Natural killer cell treated with Interleukin-12 subunit alpha and Interleukin-12 subunit beta and Interleukin-15 and Interleukin-18, amount 100 ng/mL, for 72 hours (primary cell): Measurements from ENCODE around the gene RTKN. TPM values are rescaled to one million over a fixed set of nuclear protein-coding genes. Genes with fewer than 3 reads are reported as not detected.
"Not testable (repeated sequence)": the region's sequence is repeated elsewhere in the genome, so short reads cannot be mapped to it uniquely, and the experiment has no call there.

ENCODE experiments used
- ATAC-seq, 2 donors: fragments of 150-1000 bp; cut with Tn5 transposase in 1 of 2; sonication (Bioruptor Pico), chemical (Tn5 transposase) in 1 of 2; 2 replicates each; pipeline ENCODE4 v1.10.0; 2021
- DNase-seq: peaks from one replicate; pipeline ENCODE4 v3.0.0; 2022; ENCODE audit warnings: low spot score
- H3K27ac Mint-ChIP-seq, 2 donors: 1 replicate in 1 of 2; 2 replicates in 1 of 2; pipeline ENCODE4 v1.8.0; 2022; ENCODE audit warnings: mixed read lengths in 2 of 2, mild to moderate bottlenecking in 1 of 2, moderate library complexity in 1 of 2
- H3K27me3 Mint-ChIP-seq, 2 donors: 1 replicate in 1 of 2; 2 replicates in 1 of 2; pipeline ENCODE4 v1.8.0; 2022; ENCODE audit warnings: mixed read lengths in 2 of 2
- H3K36me3 Mint-ChIP-seq: one replicate; pipeline ENCODE4 v1.8.0; 2022; ENCODE audit warnings: mixed read lengths
- H3K4me1 Mint-ChIP-seq, 2 donors: 1 replicate in 1 of 2; 2 replicates in 1 of 2; pipeline ENCODE4 v1.8.0; 2022; ENCODE audit warnings: low read depth in 2 of 2, mixed read lengths in 2 of 2, mild to moderate bottlenecking in 1 of 2
- H3K4me3 Mint-ChIP-seq: one replicate; pipeline ENCODE4 v1.8.0; 2022; ENCODE audit warnings: mixed read lengths
- H3K9me3 Mint-ChIP-seq: 2 replicates; pipeline ENCODE4 v1.8.0; 2022; ENCODE audit warnings: mixed read lengths
- total RNA-seq, 2 donors: library from RNA; stranded (reverse); gene quantifications; one replicate each; pipeline ENCODE4 v1.2.3, GENCODE V29; 2022

RTKN gene, protein sequence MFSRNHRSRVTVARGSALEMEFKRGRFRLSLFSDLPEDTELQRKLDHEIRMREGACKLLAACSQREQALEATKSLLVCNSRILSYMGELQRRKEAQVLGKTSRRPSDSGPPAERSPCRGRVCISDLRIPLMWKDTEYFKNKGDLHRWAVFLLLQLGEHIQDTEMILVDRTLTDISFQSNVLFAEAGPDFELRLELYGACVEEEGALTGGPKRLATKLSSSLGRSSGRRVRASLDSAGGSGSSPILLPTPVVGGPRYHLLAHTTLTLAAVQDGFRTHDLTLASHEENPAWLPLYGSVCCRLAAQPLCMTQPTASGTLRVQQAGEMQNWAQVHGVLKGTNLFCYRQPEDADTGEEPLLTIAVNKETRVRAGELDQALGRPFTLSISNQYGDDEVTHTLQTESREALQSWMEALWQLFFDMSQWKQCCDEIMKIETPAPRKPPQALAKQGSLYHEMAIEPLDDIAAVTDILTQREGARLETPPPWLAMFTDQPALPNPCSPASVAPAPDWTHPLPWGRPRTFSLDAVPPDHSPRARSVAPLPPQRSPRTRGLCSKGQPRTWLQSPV
- 10 to 100 TPM in 1 of 2 donors, 1 to 10 TPM in 1; 4.6 to 11.6 TPM for total RNA-seq

DNA sequence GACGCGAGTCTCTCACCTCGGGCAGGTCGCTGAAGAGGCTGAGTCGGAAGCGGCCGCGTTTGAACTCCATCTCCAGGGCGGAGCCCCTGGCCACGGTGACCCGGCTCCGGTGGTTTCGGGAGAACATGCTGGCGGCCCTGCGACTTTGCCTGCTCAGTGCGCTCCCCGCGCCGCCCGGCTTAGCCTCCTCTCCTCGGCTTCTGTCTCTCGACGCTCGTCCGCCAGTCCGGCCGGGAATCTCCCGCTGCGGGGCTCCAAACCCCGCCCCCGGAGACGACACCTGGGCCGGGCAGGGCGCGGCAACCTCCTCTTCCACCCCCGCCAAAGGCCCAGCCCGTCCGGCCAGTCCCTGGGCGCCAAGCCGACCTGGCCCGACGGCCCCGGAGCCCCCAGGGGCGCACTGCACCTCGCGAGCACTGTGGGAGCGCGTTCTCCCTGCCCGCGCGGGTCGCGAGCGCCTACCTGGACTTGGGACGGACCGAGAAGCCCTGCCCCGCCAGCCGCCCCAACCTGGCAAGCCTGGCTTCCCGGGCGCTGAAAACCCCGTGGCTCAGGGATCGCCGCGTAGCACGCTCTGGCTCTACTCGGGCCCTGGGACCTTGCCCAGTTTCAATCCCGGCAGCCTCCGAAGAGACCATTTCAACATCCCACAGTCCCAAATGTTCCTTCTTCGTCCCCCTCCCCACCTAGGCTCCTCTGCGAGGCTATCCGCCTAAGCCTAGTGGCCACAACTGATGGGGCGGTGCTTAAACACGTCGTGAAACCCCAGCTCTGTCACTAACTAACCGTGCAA, at the start of gene RTKN:
Gene RTKN (minus strand): TSS at position 248 of the 793 bp plus-strand sequence. CDS start 121 bp downstream, at position 127.
- DNase-seq = peak; percentile 73

GRCh38 chr2:74489906-74490305, 48.2 kb upstream of the RTKN start:
- H3K27me3 Mint-ChIP-seq = no peaks in the 10 kb centered on the region
- no peaks in the 10 kb centered on the region for H3K9me3 Mint-ChIP-seq
- ATAC-seq = no peak
- no peak overlapping the region for H3K27ac Mint-ChIP-seq
- peaks cover 6 to 9% of the 10 kb centered on the region in 2 donors for H3K4me1 Mint-ChIP-seq
- no peak overlapping the region for H3K4me3 Mint-ChIP-seq
- peaks cover 31% of the 10 kb centered on the region for H3K36me3 Mint-ChIP-seq
- DNase-seq = no peak

More for the DNA sequence above, at the start of gene RTKN:
- H3K36me3 Mint-ChIP-seq = no peaks in the 10 kb centered on the region
- ATAC-seq = peak; percentile 31 to 63
- H3K9me3 Mint-ChIP-seq = no peaks in the 10 kb centered on the region
- H3K27ac Mint-ChIP-seq = peak within 1 kb of the TSS in 1 of 2 donors; percentile 56
- peaks cover 0 to 2% of the 10 kb centered on the region in 2 donors for H3K27me3 Mint-ChIP-seq
- H3K4me3 Mint-ChIP-seq = peak within 1 kb of the TSS; percentile 60
- H3K4me1 Mint-ChIP-seq = peaks cover 23 to 34% of the 10 kb centered on the region in 2 donors

DNA sequence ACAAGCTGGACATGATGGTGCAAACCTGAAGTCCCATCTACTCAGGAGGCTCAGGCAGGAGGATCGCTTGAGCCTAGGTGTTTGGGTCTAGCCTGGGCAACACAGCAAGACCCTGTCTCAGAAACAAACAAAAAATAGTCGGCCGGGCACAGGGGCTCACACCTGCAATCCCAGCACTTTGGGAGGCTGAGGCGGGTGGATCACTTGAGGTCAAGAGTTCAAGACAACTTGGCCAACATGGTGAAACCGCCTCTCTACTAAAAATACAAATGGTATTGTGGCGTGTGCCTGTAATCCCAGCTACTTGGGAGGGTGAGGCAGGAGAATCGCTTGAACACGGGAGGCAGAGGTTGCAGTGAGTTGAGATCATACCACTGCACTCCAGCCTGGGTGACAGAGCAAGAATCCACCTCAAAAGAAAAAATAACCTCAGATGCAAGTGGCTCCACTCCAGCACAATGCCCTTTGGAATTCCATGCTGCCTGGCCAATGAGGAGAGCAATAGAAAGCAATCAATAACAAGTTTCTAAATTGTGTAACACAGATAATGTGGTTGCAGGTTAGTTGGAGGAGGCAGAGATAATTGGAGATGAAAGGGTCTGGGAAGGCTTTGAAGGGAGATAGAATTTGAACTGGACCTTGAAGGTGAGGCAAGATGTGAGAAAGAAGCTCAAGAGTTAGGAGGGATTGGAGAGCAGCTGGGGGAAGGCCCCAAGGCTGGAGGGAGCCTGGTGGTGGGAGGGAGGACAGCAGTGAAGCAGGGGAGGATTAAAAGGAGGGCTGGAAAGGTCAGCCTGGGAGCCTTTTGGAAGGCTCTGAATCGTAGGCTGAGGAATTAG, 47.1 kb upstream of the RTKN start:
- peaks cover 6 to 9% of the 10 kb centered on the region in 2 donors for H3K4me1 Mint-ChIP-seq
- H3K9me3 Mint-ChIP-seq = no peaks in the 10 kb centered on the region
- H3K27me3 Mint-ChIP-seq = no peaks in the 10 kb centered on the region
- ATAC-seq (no peak), DNase-seq (peak; percentile 35)
- H3K27ac Mint-ChIP-seq = no peak overlapping the region
- H3K4me3 Mint-ChIP-seq = no peak overlapping the region
- H3K36me3 Mint-ChIP-seq = peaks cover 27% of the 10 kb centered on the region

DNA sequence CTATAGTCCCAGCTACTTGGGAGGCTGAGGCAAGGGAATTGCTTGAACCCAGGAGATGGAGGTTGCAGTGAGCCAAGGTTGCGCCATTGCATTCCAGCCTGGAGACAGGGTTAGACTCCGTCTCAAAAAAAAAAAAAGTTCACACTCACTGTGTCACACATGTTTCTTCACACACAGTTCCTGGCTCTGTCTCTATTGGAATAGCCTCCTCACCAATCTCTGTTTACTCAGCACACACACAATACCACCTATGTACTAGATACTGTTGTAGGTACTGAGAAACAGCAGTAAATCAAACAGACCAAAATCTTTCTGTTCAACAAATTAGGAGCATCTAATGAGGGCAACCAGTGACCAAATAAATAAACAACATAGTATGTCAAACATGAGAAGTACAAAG, 44.4 kb upstream of the RTKN start:
- no peak overlapping the region for H3K27ac Mint-ChIP-seq
- peaks cover 15 to 16% of the 10 kb centered on the region in 2 donors for H3K4me1 Mint-ChIP-seq
- no peak overlapping the region for H3K4me3 Mint-ChIP-seq
- no peaks in the 10 kb centered on the region for H3K27me3 Mint-ChIP-seq
- DNase-seq (no peak), ATAC-seq (no peak)
- no peaks in the 10 kb centered on the region for H3K9me3 Mint-ChIP-seq
- peaks cover 20% of the 10 kb centered on the region for H3K36me3 Mint-ChIP-seq

- H3K4me3 Mint-ChIP-seq = peak overlapping the region; percentile 98
- H3K27ac Mint-ChIP-seq = peak overlapping the region; percentile 90 to 93
- not testable (repeated sequence) for H3K27me3 Mint-ChIP-seq, DNase-seq, ATAC-seq, H3K9me3 Mint-ChIP-seq
- H3K4me1 Mint-ChIP-seq = peaks cover 21 to 27% of the 10 kb centered on the region in 2 donors
- peaks cover 10% of the 10 kb centered on the region for H3K36me3 Mint-ChIP-seq
These were observed 42.0 kb upstream of the RTKN start for GRCh38 chr2:74483675-74484164.

GRCh38 chr2:74482801-74483674, 41.3 kb upstream of the RTKN start, which contains the start of the genes CCDC142 and TTC31:
CCDC142 (minus strand) TSS chr2:74482998; CDS start chr2:74482837, 161 bp downstream.
TTC31 (plus strand) TSS chr2:74483081; CDS start chr2:74483096, 15 bp downstream.
- H3K9me3 Mint-ChIP-seq = no peaks in the 10 kb centered on the region
- H3K27ac Mint-ChIP-seq = peak within 1 kb of the TSS; percentile 90 to 93
- no peaks in the 10 kb centered on the region for H3K27me3 Mint-ChIP-seq
- peak; percentile 96 to 97 for ATAC-seq
- peaks cover 21 to 27% of the 10 kb centered on the region in 2 donors for H3K4me1 Mint-ChIP-seq
- H3K36me3 Mint-ChIP-seq = peaks cover 10% of the 10 kb centered on the region
- H3K4me3 Mint-ChIP-seq = peak within 1 kb of the TSS; percentile 98
- peak; percentile 95 for DNase-seq

- Mint-ChIP-seq H3K4me1 (peaks cover 25 to 32% of the 10 kb centered on the region in 2 donors), H3K36me3 (peaks cover 10% of the 10 kb centered on the region), H3K4me3 (peak overlapping the region; percentile 98), H3K27ac (peak overlapping the region; percentile 90 to 93), H3K9me3 (no peaks in the 10 kb centered on the region), H3K27me3 (no peaks in the 10 kb centered on the region)
- DNase-seq = peak; percentile 77
- ATAC-seq = peak; percentile 75 to 76
These were observed 40.4 kb upstream of the RTKN start for GRCh38 chr2:74481961-74482800.

DNA sequence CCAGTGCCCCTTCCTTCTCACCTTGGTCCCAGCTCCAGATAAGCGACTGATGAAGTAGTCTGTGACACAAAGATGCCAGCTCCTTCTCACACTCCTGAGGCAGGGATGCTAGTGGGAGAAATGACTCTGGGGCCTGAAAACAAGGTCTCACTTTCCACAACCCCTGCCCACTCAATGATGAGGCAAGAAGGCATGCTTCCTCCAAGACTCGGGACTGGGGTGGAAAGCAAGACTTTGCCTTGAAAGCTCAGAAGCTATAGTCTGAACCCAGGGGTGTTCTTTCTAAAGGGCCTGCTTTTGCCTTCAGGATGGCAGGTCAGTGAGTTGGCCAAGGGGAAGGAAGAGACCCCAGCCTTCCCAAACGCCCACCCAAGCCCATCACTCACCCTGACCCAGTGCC, 39.7 kb upstream of the RTKN start:
- no peaks in the 10 kb centered on the region for H3K27me3 Mint-ChIP-seq
- ATAC-seq = no peak
- DNase-seq = peak; percentile 44
- H3K4me3 Mint-ChIP-seq = peak overlapping the region; percentile 98
- H3K27ac Mint-ChIP-seq = peak overlapping the region; percentile 58 to 90
- peaks cover 4% of the 10 kb centered on the region for H3K36me3 Mint-ChIP-seq
- no peaks in the 10 kb centered on the region for H3K9me3 Mint-ChIP-seq
- H3K4me1 Mint-ChIP-seq = peaks cover 25 to 37% of the 10 kb centered on the region in 2 donors

- ATAC-seq (no peak), DNase-seq (no peak)
- Mint-ChIP-seq H3K4me1 (peaks cover 32 to 45% of the 10 kb centered on the region in 2 donors), H3K27ac (peak overlapping the region in 1 of 2 donors; percentile 35), H3K36me3 (peaks cover 13% of the 10 kb centered on the region), H3K9me3 (no peaks in the 10 kb centered on the region), H3K4me3 (no peak overlapping the region), H3K27me3 (no peaks in the 10 kb centered on the region)
These were observed 33.2 kb upstream of the RTKN start for GRCh38 chr2:74474899-74475298.

- ATAC-seq = no peak
- H3K27ac Mint-ChIP-seq = peak overlapping the region in 1 of 2 donors; percentile 35
- H3K36me3 Mint-ChIP-seq = peaks cover 13% of the 10 kb centered on the region
- H3K4me1 Mint-ChIP-seq = peaks cover 31 to 46% of the 10 kb centered on the region in 2 donors
- no peaks in the 10 kb centered on the region for H3K9me3 Mint-ChIP-seq
- H3K27me3 Mint-ChIP-seq = no peaks in the 10 kb centered on the region
- no peak for DNase-seq
- H3K4me3 Mint-ChIP-seq = no peak overlapping the region
These were observed 32.7 kb upstream of the RTKN start for GRCh38 chr2:74474481-74474880.

GRCh38 chr2:74472945-74473258, 31.2 kb upstream of the RTKN start:
- Mint-ChIP-seq H3K4me1 (peaks cover 31 to 42% of the 10 kb centered on the region in 2 donors), H3K27ac (peak overlapping the region; percentile 97 to 99), H3K9me3 (no peaks in the 10 kb centered on the region), H3K36me3 (peaks cover 13% of the 10 kb centered on the region), H3K4me3 (peak overlapping the region; percentile 99), H3K27me3 (no peaks in the 10 kb centered on the region)
- DNase-seq = no peak
- no peak for ATAC-seq
